DOHH2 (cell line): ENCODE data around the gene GJB2.

Experiments used
- H3F3A ChIP-seq: fragments of 200-600 bp; sonication (generic), shearing (Covaris generic); 2 replicates; pipeline ENCODE4 v1.6.0; 2016; ENCODE audit warnings: antibody characterized with exemption, mild to moderate bottlenecking; ENCODE audit not compliant: control insufficient read depth, insufficient read depth
- H3K27ac ChIP-seq: fragments of 200-600 bp; sonication (generic); 2 replicates; pipeline ENCODE4 v1.5.1; 2014; ENCODE audit warnings: low read depth, mild to moderate bottlenecking, low read length, moderate library complexity
- H3K27me3 ChIP-seq: fragments of 200-600 bp; sonication (generic); 2 replicates; pipeline ENCODE4 v1.6.1; 2014; ENCODE audit warnings: mild to moderate bottlenecking, low read length, mixed read lengths; ENCODE audit not compliant: control insufficient read depth
- H3K36me3 ChIP-seq: fragments of 200-600 bp; sonication (generic); 2 replicates; pipeline ENCODE4 v1.6.1; 2014; ENCODE audit warnings: mild to moderate bottlenecking, low read length, moderate library complexity, mixed read lengths; ENCODE audit not compliant: control insufficient read depth
- H3K4me1 ChIP-seq: fragments of 200-600 bp; sonication (generic); 2 replicates; pipeline ENCODE4 v1.6.1; 2014; ENCODE audit warnings: mild to moderate bottlenecking, low read length, mixed read lengths; ENCODE audit not compliant: control insufficient read depth
- H3K4me2 ChIP-seq: fragments of 200-600 bp; sonication (generic); 2 replicates; pipeline ENCODE4 v1.6.0; 2014; ENCODE audit warnings: mild to moderate bottlenecking, low read length, moderate library complexity
- H3K4me3 ChIP-seq: fragments of 200-600 bp; sonication (generic); 2 replicates; pipeline ENCODE4 v1.5.1; 2014; ENCODE audit warnings: mild to moderate bottlenecking, low read length, mixed read lengths
- H3K79me2 ChIP-seq: fragments of 200-600 bp; sonication (generic); 2 replicates; pipeline ENCODE4 v1.6.1; 2014; ENCODE audit warnings: mild to moderate bottlenecking, low read length, mixed read lengths; ENCODE audit not compliant: control insufficient read depth
- H3K9me2 ChIP-seq: fragments of 200-600 bp; sonication (generic); replicated peaks from 2 replicates; pipeline ENCODE4 v1.6.1; 2014; ENCODE audit warnings: mild to moderate bottlenecking, low read length, mixed read lengths; ENCODE audit not compliant: control insufficient read depth
- H3K9me3 ChIP-seq: fragments of 200-600 bp; sonication (generic); 2 replicates; pipeline ENCODE4 v1.6.1; 2014; ENCODE audit warnings: antibody characterized with exemption, low read length, mixed read lengths; ENCODE audit not compliant: control insufficient read depth, insufficient read depth
- H4K20me1 ChIP-seq: fragments of 200-600 bp; sonication (generic); 2 replicates; pipeline ENCODE4 v1.6.0; 2014; ENCODE audit warnings: low read depth, mild to moderate bottlenecking, antibody characterized with exemption, low read length, moderate library complexity; ENCODE audit not compliant: control insufficient read depth, insufficient read depth
- CTCF ChIP-seq: fragments of 200-600 bp; sonication (generic); IDR thresholded peaks from one replicate; pipeline ENCODE4 v1.5.1; 2014; ENCODE audit warnings: antibody characterized with exemption, mild to moderate bottlenecking, low read depth, low read length; ENCODE audit not compliant: poor library complexity, severe bottlenecking
- EZH2phosphoT487 ChIP-seq: fragments of 200-600 bp; sonication (generic); IDR thresholded peaks from 2 replicates; pipeline ENCODE4 v1.6.1; 2017; ENCODE audit warnings: borderline replicate concordance, mild to moderate bottlenecking, antibody characterized with exemption, low read length, moderate library complexity, mixed read lengths

The GJB2 gene

GRCh38 chr13:20181188-20181587 is 11.6 kb downstream of the GJB2 start:
- Histone ChIP-seq H4K20me1 (no peaks in the 10 kb centered on the region), H3K9me3 (no peaks in the 10 kb centered on the region), H3K4me1 (no peaks in the 10 kb centered on the region), H3K9me2 (no peaks in the 10 kb centered on the region), H3F3A (no peaks in the 10 kb centered on the region), H3K27me3 (peaks cover 12% of the 10 kb centered on the region), H3K79me2 (no peaks in the 10 kb centered on the region), H3K27ac (no peak overlapping the region), H3K36me3 (no peaks in the 10 kb centered on the region), H3K4me2 (no peak overlapping the region), H3K4me3 (no peak overlapping the region)
- no peak for TF ChIP-seq CTCF
- TF ChIP-seq EZH2phosphoT487, result no peak

DNA sequence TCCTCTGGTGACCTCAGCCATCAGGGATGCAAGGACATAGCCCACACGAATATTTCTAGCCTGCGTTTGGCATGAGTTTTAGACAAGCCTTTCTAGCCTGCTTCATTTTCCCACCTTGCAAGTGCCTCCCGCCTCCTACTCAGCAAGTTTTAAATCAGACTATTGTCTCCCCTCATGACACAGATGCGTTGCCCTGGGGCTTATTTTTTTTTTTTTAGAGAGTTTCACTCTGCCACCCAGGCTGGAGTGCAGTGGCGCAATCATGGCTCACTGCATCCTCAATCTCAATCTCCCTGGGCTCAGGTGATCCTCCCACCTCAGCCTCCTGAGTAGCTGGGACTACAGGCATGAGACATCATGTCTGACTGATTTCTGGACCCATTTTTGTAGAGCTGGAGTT is 14.6 kb downstream of the GJB2 start:
- Histone ChIP-seq H3K36me3 (no peaks in the 10 kb centered on the region), H3K4me1 (no peaks in the 10 kb centered on the region), H4K20me1 (no peaks in the 10 kb centered on the region), H3K4me3 (no peak overlapping the region), H3K27ac (no peak overlapping the region), H3K27me3 (peaks cover 42% of the 10 kb centered on the region), H3F3A (no peaks in the 10 kb centered on the region), H3K9me2 (no peaks in the 10 kb centered on the region), H3K79me2 (no peaks in the 10 kb centered on the region), H3K4me2 (no peak overlapping the region), H3K9me3 (no peaks in the 10 kb centered on the region)
- TF ChIP-seq EZH2phosphoT487 (no peak), CTCF (no peak)

DNA sequence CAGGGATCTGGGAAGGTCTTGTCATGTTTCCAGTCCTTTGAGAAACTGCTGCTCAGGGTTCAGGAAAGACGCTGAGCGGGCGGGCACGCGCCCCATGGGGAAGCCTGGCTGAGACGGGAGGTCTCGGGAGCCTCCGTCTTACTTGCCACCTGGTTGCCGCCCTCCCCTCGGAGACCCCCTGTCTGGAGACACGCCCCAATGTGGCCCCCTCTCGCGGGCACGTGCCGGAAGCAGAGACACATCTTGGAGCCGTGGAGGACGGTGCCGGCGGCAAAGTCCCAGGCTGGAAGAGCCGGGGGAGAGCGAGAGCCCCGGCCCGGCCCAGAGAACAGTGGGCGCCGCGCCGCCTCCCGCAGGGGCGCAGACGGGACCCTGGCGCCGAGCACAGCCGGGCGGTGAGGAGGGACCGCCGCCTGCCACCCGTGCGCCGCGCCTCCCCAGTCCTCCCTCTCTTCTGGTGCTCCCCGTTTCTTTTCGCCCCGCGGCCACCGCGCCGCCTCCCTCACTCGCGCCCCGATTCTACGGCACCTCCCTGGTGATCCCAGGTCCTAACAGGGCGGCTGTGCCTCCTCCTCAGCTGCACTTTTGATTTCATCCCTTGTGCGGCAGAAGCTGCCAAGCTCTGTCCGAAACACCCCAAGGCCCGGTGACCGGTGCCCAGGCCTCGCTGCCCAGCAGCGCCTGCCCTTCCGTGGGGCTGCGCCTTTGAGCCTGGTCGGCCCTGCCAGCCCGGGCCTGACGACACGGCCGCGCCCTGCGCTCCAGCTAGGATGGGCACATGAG is 15.5 kb downstream of the GJB2 start:
- no peak for TF ChIP-seq EZH2phosphoT487
- no peak for TF ChIP-seq CTCF
- H3K4me2 ChIP-seq, result no peak overlapping the region
- peaks cover 38% of the 10 kb centered on the region for H3K27me3 ChIP-seq
- H3K79me2 ChIP-seq, result no peaks in the 10 kb centered on the region
- no peak overlapping the region for H3K27ac ChIP-seq
- no peaks in the 10 kb centered on the region for H4K20me1 ChIP-seq
- no peaks in the 10 kb centered on the region for H3K4me1 ChIP-seq
- H3F3A ChIP-seq, result no peaks in the 10 kb centered on the region
- H3K9me2 ChIP-seq, result no peaks in the 10 kb centered on the region
- H3K36me3 ChIP-seq, result no peaks in the 10 kb centered on the region
- no peak overlapping the region for H3K4me3 ChIP-seq
- no peaks in the 10 kb centered on the region for H3K9me3 ChIP-seq
